ENCODE results near the gene UBASH3B.

UBASH3B gene

DNA sequence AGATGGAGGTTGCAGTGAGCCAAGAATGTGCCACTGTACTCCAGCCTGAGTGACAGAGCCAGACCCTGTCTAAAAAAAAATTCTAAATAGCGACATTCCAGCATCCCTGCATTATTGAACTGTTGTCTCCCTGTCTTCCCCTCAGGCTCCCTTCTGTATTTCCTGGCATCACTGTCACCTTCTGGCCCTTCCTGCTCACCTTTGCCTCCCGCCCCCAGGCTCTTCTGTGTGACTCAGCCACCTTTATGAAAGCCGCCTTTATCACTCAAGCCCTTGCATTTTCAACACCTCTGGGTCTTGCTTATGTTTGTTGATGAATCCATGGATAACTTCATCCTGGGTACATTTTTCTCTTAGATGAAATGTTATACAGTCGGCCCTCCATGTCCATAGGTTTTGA lies 21.1 kb downstream of the UBASH3B start:
- no peak for DNase-seq (ENCODE audit: low spot score)

DNA sequence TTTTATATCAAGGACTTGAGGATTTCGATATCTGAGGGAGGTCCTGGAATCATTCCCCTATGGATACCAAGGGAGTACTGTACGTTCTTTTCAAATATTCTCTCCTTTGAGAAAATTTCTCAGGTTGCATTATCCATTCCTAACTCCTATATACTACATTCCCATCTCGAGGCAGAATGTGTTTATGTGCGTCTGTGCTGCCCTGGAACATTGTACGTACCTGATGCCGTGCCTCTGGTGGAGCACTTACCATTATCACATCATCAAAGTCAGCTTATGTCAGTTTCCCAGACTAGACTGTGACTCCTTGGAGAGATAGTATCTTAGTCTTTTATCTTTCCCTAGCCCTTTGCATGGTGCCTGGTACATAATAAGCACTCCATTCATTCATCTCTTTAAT lies 21.7 kb downstream of the UBASH3B start:
- DNase-seq (ENCODE audit: low spot score): no peak

DNA sequence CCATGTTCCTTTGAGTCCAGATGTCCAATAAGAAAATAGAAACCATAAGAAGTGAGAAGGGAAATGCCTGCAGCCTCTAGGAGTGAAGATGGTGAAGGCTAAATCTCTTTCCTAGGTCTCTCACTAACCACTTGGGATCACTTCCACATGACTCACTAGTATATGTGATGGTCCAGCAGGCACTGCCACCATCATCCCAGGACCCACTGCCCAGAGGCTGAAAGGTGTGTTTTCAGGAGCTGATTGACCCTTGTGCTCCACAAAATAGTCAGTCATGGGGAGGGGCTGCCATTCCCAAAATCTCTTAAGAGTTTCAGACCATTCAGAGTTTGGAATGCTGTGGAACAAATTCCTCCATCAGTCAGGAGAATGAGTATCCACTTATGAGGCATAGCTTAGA lies 22.9 kb downstream of the UBASH3B start:
- DNase-seq (ENCODE audit: low spot score): no peak

DNA sequence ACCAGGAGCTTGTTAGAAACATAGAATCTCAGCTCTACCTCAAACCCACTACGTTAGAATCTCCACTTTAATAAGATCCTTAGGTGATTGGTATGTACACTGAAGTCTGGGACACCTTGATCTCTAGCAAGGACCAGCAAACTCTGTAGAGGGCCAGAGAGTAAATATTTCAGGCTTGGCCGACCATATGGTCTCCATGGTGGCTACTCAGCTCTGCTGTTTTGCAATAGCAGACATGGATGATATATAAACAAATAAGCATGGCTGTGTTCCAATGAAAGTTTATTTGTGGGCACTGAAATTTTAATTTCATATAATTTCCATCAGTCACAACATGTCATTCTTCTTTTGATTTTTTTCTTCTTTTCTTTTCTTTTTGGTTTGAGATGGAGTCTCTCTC lies 23.9 kb downstream of the UBASH3B start:
- no peak for DNase-seq (ENCODE audit: low spot score)

DNA sequence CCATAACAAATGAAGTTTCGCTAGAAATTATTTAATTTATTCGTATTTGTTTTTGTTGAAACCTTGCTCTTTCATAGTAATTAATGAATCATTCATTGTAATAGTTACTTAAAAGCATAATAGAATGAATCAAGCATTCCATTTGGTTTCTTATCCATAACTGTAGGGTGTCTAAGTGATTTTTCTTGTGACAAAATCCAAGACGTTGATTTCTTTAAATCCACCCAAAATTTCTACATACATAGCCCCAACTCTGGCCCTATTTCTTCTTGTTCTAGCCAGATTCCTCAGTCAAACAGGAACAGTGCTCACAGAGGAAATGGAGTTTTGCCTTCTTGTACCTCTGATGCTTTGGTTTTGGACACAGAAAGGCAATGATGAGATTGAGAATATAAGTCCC lies 25.5 kb downstream of the UBASH3B start:
- no peak for DNase-seq (ENCODE audit: low spot score)

DNA sequence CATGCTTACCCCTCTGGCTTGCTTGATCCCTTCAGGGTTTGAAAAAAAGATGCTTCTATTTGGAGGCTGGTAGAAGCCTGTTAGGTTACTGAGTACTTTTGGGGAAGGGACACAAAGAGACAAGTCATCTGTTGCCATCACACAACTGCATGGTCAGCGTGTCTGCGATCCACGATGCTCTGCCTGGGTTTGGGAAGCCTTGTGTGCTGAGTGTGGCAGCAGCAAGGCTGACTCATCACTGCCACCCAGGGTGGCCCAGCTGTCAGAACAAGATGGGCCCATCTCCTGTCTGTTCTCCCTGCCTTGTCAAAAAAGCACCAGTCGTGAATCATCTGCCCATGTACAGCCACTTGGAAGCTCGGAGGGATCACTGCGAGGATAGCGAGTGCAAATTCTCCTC lies 26.2 kb downstream of the UBASH3B start:
- peak; percentile 31 for DNase-seq (ENCODE audit: low spot score)

DNA sequence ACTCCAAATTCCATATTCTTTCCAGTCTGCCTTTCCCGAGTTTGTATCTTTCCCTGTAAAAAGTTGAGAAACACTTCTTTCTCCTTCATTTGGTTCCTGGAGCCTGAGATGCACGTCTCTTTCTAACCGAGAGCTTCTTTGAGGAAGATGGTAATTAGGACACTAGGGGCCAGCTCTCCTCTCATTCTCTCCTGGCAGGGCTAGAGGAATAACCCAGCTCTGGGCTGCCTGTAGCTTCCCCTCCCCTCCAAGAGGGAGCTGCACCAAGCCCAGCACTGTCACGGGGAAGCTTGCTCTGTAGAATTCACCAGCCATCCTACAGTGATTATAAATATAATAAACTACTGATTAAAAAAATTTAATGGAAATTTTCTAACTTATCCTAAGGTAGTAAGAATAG lies 26.9 kb downstream of the UBASH3B start:
- no peak for DNase-seq (ENCODE audit: low spot score)

DNA sequence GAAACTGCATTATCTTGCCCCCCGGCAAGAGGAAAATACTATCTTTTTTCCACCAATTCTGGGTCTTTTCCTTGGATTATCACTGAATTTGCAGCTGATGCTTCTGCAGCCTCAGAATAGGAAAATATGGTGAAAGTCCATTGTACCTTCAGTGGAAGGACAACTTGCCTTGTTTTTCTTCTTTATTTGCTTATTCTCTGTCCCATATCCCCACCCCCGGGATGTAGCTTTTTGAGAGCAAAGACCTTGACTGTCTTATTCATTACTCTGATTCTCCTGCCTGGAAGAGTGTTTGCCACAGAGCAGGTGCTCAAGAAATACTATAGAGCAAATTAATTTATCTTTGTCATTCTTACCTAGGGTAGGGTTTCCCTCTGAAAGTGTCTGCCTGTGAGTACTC lies 29.5 kb downstream of the UBASH3B start:
- no peak for DNase-seq (ENCODE audit: low spot score)

DNA sequence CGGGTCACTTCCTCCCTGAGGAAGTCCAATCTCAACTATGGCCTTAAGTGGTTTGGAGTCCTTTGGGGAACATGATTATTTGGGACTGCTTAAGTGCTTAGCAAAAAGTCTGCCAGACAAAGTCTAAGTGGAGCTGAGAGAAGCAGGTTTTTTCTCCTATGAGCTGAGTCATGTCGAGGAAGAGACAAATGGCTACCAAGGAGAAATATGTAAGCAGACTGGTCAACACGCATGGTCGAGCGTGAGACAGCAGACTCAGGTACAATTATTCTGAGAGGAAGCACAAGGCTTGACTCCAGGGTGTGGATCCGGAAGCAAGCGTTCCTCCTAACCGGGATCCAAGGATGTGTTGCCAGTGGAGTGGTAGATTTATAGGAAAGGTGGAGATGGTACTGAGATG lies 30.6 kb downstream of the UBASH3B start:
- no peak for DNase-seq (ENCODE audit: low spot score)

DNA sequence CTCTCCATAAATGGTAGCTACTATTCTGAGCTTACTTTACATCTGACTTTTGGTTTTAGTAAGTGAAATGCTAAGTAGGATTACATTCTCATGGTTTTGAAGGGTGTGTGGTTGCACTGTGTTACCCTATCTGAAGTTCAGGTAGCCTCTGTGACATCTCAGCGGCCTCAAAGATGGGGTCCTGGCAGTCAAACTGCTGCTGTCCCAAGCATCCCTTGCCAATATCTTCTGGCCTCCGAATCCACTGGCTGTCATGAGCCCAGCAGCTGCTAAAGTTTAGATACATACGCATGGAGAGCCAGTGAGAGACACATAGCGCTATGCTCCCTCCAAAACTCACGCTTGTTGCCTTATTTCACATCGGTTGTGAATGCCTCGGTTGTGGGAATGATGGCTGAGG lies 34.9 kb downstream of the UBASH3B start:
- no peak for DNase-seq (ENCODE audit: low spot score)

DNA sequence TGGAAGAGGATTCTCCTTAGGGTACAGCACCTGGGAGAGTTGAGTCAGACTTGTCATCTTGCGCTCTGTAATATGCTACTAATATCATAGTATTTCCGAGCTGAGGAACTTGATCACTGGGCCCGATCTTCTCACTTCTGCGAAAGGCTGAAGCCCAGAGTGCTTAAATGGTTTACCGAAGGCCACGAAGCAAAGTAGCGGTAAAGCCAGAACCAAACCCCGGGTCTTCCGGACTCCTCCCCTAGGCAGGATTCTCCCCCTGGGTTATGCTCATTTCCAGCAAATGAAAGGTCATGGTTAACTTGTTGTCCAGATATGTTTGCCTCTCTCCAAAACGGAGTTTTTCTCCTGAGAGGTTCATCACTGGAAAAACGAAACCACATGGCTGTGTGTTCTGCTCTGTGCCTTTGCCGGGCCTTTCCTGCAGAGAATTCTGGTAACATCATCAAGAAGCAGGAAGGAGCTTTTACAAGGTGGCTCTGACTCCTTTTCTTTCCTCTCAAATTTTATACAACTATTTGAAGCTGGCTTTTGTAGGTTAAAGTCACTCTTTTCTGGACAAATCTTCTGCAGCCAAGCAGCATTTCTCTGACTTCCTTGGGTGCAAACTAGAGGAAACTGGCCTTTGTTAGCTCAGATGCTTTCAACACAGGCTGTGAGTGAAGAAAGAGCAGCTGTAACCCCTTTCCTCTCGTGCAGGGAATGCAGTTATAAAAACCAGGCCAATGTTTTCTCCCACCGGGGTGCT lies 35.5 kb downstream of the UBASH3B start:
- DNase-seq (ENCODE audit: low spot score): peak; percentile 62

DNA sequence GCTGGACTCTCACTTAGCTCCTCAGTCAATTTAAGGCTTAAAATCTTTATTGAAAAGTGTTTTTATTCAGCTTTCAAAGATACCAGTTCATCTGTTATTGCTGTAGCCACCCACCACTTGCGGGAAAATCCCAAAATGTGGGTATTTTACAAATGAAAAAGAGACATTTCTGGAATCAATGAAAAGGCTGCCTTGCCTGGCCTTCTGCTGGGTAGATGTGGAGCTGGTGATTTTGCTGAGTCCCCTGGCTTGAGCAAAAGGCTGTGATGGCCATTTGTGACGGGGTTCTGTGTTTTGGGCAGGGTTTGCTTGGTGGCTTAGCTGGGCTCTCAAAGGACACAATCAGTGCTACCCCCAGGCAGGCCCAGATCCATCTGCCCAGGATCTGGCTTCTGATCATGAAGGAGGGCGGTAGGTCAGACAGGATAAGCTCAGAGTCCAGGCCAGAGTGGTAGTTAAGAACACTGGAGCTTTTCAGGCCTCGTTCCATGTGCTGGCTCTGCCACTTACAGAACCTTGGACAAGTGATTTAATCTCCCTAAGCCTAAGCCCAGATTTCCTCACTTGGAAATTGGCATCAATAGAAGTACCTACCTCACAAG lies 36.1 kb downstream of the UBASH3B start:
- DNase-seq (ENCODE audit: low spot score): no peak

DNA sequence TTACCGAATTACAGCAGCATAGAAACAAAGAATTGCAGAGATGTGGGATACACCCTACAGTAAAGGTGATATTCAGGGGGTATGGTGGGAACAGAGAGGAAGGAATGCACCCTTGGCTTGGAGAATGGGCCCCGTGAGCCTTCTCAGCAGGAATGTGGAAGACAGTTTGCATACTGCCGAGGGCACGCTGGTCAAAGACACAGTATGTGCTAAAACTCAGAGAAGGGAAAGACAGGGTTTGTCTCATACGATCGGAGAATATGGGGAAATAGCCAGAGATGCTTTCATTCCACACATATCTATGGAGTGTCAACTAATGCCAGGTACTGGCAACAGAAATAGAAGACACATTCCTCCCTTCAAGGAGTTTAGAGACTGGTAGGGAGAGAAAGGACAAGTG lies 36.9 kb downstream of the UBASH3B start:
- DNase-seq (ENCODE audit: low spot score): no peak

DNA sequence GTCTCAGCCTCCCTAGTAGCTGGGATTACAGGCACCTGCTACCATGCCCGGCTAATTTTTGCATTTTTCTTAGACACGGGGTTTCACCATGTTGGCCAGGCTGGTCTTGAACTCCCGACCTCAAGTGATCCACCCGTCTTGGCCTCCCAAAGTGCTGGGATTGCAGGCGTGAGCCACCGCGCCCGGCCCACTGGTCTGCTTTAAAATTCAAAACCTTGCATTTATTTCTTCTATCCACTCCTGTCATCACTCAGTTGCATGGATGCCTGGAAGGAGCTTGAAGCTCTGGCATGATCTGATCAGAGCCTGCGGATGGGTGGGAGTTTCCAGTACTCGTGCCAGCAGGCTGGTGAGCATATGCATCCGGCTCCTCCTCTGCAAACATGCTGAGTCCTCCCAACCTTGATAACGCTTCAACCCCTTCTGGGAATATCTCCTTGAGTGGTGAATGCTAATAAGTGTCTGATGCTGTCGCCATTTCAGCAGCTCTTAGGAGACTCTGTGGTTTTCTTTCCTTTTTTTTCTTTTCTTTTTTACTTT lies 39.6 kb downstream of the UBASH3B start:
- no peak for DNase-seq (ENCODE audit: low spot score)

DNA sequence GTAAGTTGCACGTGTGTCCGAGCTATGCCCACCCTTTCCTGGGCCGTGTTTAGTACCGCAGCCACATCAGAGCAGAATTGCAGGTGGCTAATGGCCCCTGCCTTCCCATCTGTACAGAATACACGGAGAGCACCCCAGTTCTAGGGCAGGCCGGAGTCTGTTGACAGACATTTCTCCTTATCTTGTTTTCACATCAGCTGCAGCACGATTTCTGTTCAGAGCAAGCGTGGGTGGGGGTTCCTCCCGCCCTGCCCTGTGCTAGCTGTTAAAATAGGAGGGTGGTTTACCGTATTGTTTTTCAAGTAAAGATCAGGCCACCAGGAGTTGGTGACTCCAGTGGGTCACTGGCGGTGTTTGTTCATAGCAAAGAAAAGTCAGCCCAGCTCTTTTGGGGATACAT lies 41.1 kb downstream of the UBASH3B start:
- no peak for DNase-seq (ENCODE audit: low spot score)

DNA sequence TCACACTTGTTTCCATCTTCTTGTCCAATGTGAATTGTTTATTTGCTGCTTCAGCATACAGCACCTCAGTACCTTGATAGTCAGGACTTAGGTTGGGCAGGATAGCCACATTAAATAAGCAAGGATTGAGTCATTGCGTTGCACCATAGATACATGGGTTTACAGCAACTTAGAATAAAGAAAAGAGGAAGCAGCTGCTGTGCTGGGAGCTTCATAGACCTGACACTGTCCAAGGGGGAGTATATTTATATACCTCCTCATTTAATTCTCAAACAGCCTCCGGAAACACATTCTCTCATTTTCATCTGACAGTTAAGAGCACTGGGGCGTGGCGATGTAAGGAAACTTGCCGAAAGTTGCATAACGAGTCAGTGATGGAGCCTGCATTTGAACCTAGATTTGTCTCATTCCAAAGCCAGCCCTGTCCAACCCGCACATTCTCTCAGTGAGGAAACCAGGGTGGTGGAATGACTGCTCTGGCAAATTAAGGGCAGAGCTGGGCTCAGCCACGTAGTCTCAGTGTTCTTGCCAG lies 42.2 kb downstream of the UBASH3B start:
- no peak for DNase-seq (ENCODE audit: low spot score)

DNA sequence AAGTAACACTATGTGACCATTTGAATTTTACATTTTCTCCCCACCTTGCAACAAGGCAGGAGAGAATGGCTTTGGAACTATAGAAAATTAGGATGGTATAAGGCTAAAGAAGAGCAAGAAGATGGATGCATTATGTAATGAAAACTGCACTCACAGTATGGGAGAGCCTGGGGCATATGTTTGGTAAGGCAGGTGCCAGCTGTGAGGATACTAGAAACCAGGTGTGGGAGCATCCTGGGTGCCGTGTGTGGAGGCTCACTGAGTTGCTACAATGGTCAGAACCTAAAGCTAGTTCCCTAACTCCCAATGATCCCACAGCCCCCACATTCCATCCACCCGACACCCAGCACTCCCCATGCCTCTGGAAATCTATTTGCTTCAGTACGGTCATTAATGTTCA lies 42.9 kb downstream of the UBASH3B start:
- DNase-seq (ENCODE audit: low spot score): no peak

DNA sequence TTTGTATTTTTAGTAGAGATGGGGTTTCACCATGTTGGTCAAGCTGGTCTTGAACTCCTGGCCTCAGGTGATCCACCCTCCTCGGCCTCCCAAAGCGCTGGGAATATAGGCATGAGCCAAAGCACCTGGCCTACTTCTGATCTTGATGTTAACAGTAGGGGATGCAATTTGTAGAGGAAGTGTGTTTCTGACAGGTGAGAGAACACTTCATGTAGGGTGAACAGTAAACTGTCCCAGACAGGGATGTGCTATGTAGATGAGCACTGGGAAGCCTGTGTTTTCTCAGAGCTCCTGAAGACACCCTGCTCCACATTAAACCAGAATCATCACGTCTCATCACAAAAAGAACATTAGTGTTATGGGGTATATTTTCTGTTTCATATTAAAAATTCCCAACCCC lies 45.1 kb downstream of the UBASH3B start:
- DNase-seq (ENCODE audit: low spot score): no peak

DNA sequence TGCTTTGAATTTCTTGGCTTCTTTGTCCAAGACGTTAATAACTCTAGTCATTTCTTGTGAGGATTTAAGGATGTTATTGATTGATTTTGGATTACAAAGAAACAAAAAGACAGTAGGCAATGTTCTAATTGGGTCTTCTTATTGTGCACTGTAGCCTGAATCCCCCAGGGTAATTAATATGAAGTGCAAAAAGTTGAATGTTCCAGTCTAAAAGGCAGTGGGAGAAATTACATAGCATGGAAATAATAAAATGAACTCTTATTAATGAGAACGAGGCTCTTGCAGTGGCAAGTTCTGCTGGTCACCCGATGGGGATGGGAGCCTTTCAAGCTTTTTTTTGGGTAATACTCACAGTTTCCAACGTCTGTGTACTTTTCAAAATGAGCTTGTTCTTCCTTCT lies 45.6 kb downstream of the UBASH3B start:
- DNase-seq (ENCODE audit: low spot score): no peak

DNA sequence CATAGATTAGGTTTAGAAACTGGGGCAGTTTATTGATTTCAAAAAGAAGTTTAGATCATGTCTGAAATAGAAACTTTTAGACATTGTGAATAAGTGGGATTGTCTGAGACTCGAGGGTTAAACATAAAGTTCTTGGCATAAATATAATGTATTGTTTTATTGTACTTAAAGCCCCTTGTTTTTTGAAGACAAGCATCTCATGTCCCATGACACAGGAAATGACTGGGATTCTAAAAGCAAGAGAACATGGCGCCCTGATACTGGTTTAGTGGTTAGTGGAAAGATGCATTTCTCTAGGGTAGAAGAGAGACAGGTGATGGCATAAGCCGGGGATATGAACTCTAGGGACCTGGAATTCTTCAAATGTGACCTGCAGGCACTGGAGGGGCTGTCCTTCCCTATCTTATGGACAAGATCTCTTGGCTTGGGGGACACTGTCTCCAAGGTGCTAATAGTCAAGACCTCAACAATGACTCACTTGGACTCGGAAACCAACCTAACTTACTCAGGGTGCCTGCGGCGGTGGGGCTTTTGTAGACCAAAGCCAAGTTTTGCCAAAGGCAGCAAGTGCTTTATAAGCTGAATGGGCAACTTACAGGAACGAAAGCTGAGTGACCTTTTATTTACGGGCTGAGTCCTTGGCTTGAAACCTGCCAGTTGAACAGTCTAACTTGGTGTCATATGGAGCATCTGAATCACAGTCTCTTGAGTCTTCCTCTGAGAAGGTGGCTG lies 48.2 kb downstream of the UBASH3B start:
- no peak for DNase-seq (ENCODE audit: low spot score)

DNA sequence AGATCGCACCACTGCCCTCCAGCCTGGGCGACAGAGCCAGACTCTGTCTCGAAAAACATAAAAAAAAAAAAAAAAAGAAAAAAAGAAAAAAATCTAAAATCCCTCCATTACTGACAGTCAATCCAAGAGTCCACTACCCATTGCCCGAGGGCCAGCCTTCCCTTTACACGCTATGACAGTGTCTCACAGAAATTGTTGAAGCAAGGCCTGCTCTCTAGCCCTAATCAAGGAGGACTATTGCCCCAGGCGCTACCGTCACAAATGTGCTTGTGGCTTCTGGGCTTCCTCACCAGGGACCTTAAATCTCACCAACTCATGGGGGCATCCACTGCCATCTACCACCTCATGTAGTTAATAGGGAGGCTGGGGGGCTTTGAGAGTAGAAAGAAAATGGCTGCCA lies 49.9 kb downstream of the UBASH3B start:
- no peak for DNase-seq (ENCODE audit: low spot score)

DNA sequence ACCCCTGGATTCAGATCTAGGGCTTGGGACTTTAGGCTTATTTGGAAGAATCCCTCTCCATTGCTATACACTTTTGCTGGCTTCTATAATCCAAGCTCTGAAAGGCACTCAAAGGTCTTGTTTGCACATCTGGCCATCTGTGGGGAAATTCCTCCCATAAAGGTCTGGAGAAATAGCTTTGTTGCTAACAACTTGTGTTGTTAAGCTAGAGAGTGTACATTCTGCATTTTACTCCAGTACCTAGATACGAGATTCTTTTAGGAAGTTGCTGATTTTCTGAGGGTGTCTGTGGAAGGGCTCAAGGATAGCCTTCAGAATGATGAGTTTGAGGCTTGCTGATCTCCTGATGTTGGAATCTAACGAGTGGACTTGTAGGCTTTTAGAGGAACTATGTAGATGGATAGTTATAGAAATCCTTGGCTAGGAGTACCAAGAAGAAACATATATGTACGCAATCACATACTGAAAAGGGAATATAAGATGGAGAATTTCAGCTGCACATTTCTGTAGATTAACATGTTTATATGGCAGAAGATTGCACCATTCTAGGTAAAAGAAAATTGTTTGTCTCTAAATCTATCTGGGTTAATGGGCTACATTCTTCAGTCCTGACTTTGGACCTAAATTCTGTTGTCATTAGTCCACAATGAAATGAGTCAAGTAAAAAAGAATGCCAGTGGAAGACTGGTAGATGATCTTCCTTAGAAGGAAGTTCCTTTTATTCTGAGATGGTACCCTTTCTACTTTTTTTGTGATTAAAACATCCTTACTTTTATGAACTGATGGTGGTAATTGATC lies 51.0 kb downstream of the UBASH3B start:
- DNase-seq (ENCODE audit: low spot score): peak; percentile 76

Data from AG08395 (cell line).